GM23248 (cell line): Measurements from ENCODE around the gene TRIM44. TPM values are rescaled to one million over a fixed set of nuclear protein-coding genes. Genes with fewer than 3 reads are reported as not detected.
A peak's percentile ranks its signal among the peaks of the same experiment; 100 is the strongest.

Experiments used
- DNase-seq: peaks from one replicate; pipeline ENCODE4 v3.0.0-alpha.2; 2015
- H2AFZ ChIP-seq: fragments of 200-600 bp; sonication (generic); 2 replicates; pipeline ENCODE4 v1.6.1; 2016; ENCODE audit warnings: antibody characterized with exemption
- H3F3A ChIP-seq: fragments of 200-600 bp; sonication (generic); 2 replicates; pipeline ENCODE4 v1.6.1; 2016; ENCODE audit warnings: mild to moderate bottlenecking, antibody characterized with exemption, mixed run types; ENCODE audit not compliant: insufficient read depth
- H3K27ac ChIP-seq: fragments of 200-600 bp; sonication (generic); 2 replicates; pipeline ENCODE4 v1.5.1; 2016; ENCODE audit warnings: mild to moderate bottlenecking
- H3K27me3 ChIP-seq: fragments of 200-600 bp; sonication (generic); replicated peaks from 2 replicates; pipeline ENCODE4 v1.6.1; 2016; ENCODE audit warnings: mild to moderate bottlenecking; ENCODE audit not compliant: insufficient read depth
- H3K36me3 ChIP-seq: fragments of 200-600 bp; sonication (generic); 2 replicates; pipeline ENCODE4 v1.6.1; 2016; ENCODE audit warnings: low read depth, mild to moderate bottlenecking
- H3K4me1 ChIP-seq: fragments of 200-600 bp; sonication (generic); 2 replicates; pipeline ENCODE4 v1.6.1; 2016; ENCODE audit warnings: mild to moderate bottlenecking; ENCODE audit not compliant: insufficient read depth
- H3K4me2 ChIP-seq: fragments of 200-600 bp; sonication (generic); one replicate; pipeline ENCODE4 v1.6.1; 2016; ENCODE audit warnings: mild to moderate bottlenecking; ENCODE audit not compliant: unreplicated experiment
- H3K4me3 ChIP-seq: fragments of 200-600 bp; sonication (generic); 2 replicates; pipeline ENCODE4 v1.5.1; 2016; ENCODE audit warnings: mild to moderate bottlenecking
- H3K79me2 ChIP-seq: fragments of 200-600 bp; sonication (generic); 2 replicates; pipeline ENCODE4 v1.6.1; 2016; ENCODE audit warnings: mild to moderate bottlenecking; ENCODE audit not compliant: insufficient read depth
- H3K9ac ChIP-seq: fragments of 200-600 bp; sonication (generic); 2 replicates; pipeline ENCODE4 v1.6.1; 2016; ENCODE audit warnings: mild to moderate bottlenecking
- H3K9me2 ChIP-seq: fragments of 200-600 bp; sonication (generic); 2 replicates; pipeline ENCODE4 v1.6.1; 2016; ENCODE audit warnings: mixed run types, mild to moderate bottlenecking, moderate library complexity; ENCODE audit not compliant: insufficient read depth
- H3K9me3 ChIP-seq: fragments of 200-600 bp; sonication (generic); one replicate; pipeline ENCODE4 v1.6.1; 2017; ENCODE audit warnings: low read depth
- H4K20me1 ChIP-seq: fragments of 200-600 bp; sonication (generic); 2 replicates; pipeline ENCODE4 v1.6.0; 2016; ENCODE audit not compliant: insufficient read depth
- EZH2 ChIP-seq: fragments of 200-600 bp; sonication (generic); IDR thresholded peaks from 2 replicates; pipeline ENCODE4 v1.6.1; 2018; ENCODE audit warnings: antibody characterized with exemption, mild to moderate bottlenecking; ENCODE audit not compliant: insufficient read depth, poor library complexity, severe bottlenecking
- EZH2phosphoT487 ChIP-seq: fragments of 200-600 bp; sonication (generic); IDR thresholded peaks from 2 replicates; pipeline ENCODE4 v1.6.1; 2018; ENCODE audit warnings: antibody characterized with exemption, moderate library complexity, mild to moderate bottlenecking, low read depth; ENCODE audit not compliant: insufficient read depth
- WGBS, 2 experiments: methylation state at CpG; one replicate each; pipeline ENCODE4 v1.1.6; 2015 to 2017; ENCODE audit warnings: low lambda C conversion rate in 2 of 2, low coverage in 1 of 2; ENCODE audit errors: missing lambda C conversion rate in 2 of 2; 5-methylcytosine and 5-hydroxymethylcytosine counted together
- in situ Hi-C: fragments of 300-500 bp; cut with MboI; formaldehyde crosslinking; loops from 2 replicates; pipeline ENCODE4 v1.15.0; 2020
- polyA plus RNA-seq: library from polyadenylated mRNA; unstranded; fragments of >200 nt; fragmentation: Nextera tagmentation; extraction: Ambion mirVana; gene quantifications from 2 replicates; pipeline ENCODE4 v1.2.1, GENCODE V29; 2016
- total RNA-seq: library from RNA; depleted of rRNA; stranded (reverse); fragments of >200 nt; shearing (Covaris generic); gene quantifications from 2 replicates; pipeline ENCODE4 v1.2.3, GENCODE V29; 2014

The TRIM44 gene
- total and polyA plus RNA-seq, 2 experiments from 2014 or later, result 32.2 to 37.1 TPM

DNA sequence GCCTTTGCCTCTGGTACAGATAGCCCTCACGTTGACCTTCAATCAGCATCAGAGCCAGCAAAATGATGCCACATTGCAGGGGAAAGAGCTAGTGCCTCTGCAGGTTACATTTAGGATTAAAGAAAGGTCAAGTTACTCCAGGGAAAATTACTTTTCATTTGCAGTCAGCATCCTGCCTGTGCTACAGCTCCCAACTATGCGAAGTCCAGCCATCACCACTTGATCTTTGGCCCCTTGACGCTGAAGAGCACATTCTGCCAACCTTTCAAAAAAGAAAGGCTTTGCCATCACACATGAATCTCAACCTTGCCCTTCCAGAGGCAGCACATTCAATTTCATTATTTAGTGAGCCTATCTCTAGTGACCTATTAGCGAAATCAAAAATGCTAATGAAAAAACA lies 33.1 kb upstream of the TRIM44 start:
- no peak overlapping the region for H3K27ac ChIP-seq
- no peak overlapping the region for H3K4me3 ChIP-seq
- H3K27me3 ChIP-seq, result no peaks in the 10 kb centered on the region
- no peaks in the 10 kb centered on the region for H3K9me2 ChIP-seq
- H3K9me3 ChIP-seq, result no peaks in the 10 kb centered on the region
- peak overlapping the region; percentile 45 for H3K4me2 ChIP-seq
- no peaks in the 10 kb centered on the region for H3K79me2 ChIP-seq
- H3K4me1 ChIP-seq, result peaks cover 27% of the 10 kb centered on the region
- H3K36me3 ChIP-seq, result no peaks in the 10 kb centered on the region
- 57 to 60% methylated on average over 4 of the region's 4 CpGs for WGBS, 2 experiments
- no peak for TF ChIP-seq EZH2phosphoT487
- no peak for TF ChIP-seq EZH2
- DNase-seq, result no peak
- in situ Hi-C loops, result no loop called here
- H3F3A ChIP-seq, result peaks cover 24% of the 10 kb centered on the region
- no peak overlapping the region for H2AFZ ChIP-seq
- no peaks in the 10 kb centered on the region for H4K20me1 ChIP-seq
- no peak overlapping the region for H3K9ac ChIP-seq

DNA sequence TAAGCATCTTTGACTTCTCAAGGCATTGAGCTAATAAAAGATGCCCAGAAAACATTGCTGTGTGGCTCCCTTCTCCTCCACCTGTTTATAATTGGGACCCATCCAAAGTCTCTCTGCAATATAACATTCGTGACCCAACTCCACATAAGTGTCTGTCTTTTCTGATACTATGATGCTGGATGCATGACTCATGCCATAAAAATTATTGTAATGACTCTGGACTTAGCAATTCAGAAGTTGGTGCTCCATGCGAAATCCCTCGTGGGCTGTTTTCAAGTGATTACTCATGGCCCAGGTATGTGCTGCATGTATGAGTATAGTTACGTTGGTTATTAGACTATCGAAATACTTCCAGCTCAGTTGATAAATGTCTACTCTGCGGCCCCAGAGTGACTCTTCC lies 32.7 kb upstream of the TRIM44 start:
- in situ Hi-C loops, result no loop called here
- no peak overlapping the region for H2AFZ ChIP-seq
- TF ChIP-seq EZH2phosphoT487, result no peak
- no peak for TF ChIP-seq EZH2
- peaks cover 24% of the 10 kb centered on the region for H3F3A ChIP-seq
- no peak overlapping the region for H3K9ac ChIP-seq
- no peaks in the 10 kb centered on the region for H3K27me3 ChIP-seq
- H3K9me2 ChIP-seq, result no peaks in the 10 kb centered on the region
- no peak overlapping the region for H3K4me3 ChIP-seq
- peak; percentile 98 for DNase-seq
- WGBS, 2 experiments, result 1% methylated on average over 6 of the region's 6 CpGs
- H3K4me1 ChIP-seq, result peaks cover 27% of the 10 kb centered on the region
- no peaks in the 10 kb centered on the region for H3K36me3 ChIP-seq
- peak overlapping the region; percentile 45 for H3K4me2 ChIP-seq
- no peaks in the 10 kb centered on the region for H3K79me2 ChIP-seq
- H4K20me1 ChIP-seq, result no peaks in the 10 kb centered on the region
- H3K9me3 ChIP-seq, result no peaks in the 10 kb centered on the region
- peak overlapping the region; percentile 30 for H3K27ac ChIP-seq

DNA sequence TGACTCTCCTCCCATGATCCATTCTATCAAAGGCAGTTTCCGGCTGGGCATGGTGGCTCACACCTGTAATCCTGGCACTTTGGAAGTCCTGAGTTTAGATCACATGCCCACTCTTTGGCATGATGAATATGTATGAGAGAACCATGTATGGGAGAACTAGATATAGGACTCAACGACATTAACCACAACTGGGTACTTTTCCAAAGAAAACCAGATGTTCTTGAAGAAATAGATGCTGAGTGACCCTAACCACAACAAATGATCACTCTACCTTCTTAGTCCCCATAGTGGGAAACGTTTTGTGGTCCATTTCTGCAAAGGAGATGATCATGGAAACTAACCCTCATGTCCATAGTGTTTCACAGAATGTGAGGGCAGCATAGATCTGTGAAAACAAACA lies 30.7 kb upstream of the TRIM44 start:
- peaks cover 27% of the 10 kb centered on the region for H3K4me1 ChIP-seq
- no peak overlapping the region for H3K27ac ChIP-seq
- H3K36me3 ChIP-seq, result no peaks in the 10 kb centered on the region
- H3K9me3 ChIP-seq, result no peaks in the 10 kb centered on the region
- no peaks in the 10 kb centered on the region for H3K27me3 ChIP-seq
- no peak overlapping the region for H2AFZ ChIP-seq
- DNase-seq, result no peak
- H3K79me2 ChIP-seq, result no peaks in the 10 kb centered on the region
- H3K4me2 ChIP-seq, result no peak overlapping the region
- H3K4me3 ChIP-seq, result no peak overlapping the region
- in situ Hi-C loops, result no loop called here
- H3K9ac ChIP-seq, result no peak overlapping the region
- no peaks in the 10 kb centered on the region for H3K9me2 ChIP-seq
- no peak for TF ChIP-seq EZH2
- TF ChIP-seq EZH2phosphoT487, result no peak
- no peaks in the 10 kb centered on the region for H4K20me1 ChIP-seq
- WGBS, 2 experiments, result 76 to 78% methylated on average over 3 of the region's 3 CpGs
- peaks cover 18% of the 10 kb centered on the region for H3F3A ChIP-seq

DNA sequence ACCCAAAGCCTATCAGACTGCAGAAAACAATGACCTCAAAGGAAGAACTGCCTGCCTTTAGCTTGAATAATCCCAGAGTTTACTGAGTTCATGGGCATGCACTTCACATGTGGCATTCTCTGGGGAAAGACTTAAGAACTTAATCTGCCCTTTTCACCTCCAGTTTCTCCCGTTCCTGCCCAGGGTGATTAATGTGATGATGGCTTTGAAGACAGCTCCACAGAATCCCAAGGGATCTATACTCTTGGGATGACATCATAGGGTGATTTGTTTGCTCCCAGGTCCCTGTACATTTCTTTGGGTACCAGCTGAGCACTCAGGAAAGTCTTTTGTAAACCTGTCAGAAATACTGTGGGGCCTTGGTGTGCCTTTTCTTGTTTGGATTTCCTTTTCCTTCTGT lies 30.3 kb upstream of the TRIM44 start:
- no peaks in the 10 kb centered on the region for H4K20me1 ChIP-seq
- H3K9me3 ChIP-seq, result no peaks in the 10 kb centered on the region
- in situ Hi-C loops, result no loop called here
- no peaks in the 10 kb centered on the region for H3K79me2 ChIP-seq
- H2AFZ ChIP-seq, result no peak overlapping the region
- no peak for TF ChIP-seq EZH2phosphoT487
- TF ChIP-seq EZH2, result no peak
- peaks cover 2% of the 10 kb centered on the region for H3K27me3 ChIP-seq
- peaks cover 23% of the 10 kb centered on the region for H3K4me1 ChIP-seq
- no peak overlapping the region for H3K4me2 ChIP-seq
- no peak overlapping the region for H3K27ac ChIP-seq
- H3K4me3 ChIP-seq, result no peak overlapping the region
- peak; percentile 45 for DNase-seq
- H3K36me3 ChIP-seq, result no peaks in the 10 kb centered on the region
- H3K9ac ChIP-seq, result no peak overlapping the region
- peaks cover 14% of the 10 kb centered on the region for H3F3A ChIP-seq
- H3K9me2 ChIP-seq, result no peaks in the 10 kb centered on the region
- WGBS, 2 experiments, result 13 to 20% methylated on average over 1 of the region's 1 CpG

DNA sequence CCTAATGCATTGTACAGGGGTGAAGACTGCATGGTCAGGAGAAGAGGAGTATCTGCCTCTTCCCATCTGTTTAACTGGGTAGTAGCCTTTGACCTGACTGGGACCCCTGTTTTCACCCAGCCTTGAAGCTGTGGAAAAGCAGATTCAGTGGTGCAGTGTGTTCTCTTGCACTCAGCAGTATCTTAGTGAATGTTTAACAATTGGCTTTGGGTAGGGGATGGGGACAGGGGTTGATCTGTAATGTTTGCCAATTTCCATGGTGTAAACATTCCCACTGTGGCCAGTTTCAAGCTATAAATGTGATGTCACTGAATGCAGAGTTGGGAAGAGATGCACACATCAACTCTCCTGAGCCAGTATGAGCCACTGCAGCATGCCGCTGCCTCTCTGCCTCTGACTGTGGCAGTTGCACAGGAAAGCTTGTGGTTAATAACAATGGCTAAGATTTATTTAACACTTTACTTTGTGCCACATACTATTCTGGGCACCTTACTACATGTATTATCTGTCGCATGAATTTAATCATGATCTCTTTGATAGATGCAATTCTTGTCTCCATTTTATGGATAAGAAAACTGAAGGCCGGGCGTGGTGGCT lies 28.6 kb upstream of the TRIM44 start:
- H3K4me2 ChIP-seq, result no peak overlapping the region
- H3K27ac ChIP-seq, result no peak overlapping the region
- H3K9ac ChIP-seq, result no peak overlapping the region
- DNase-seq, result no peak
- peaks cover 21% of the 10 kb centered on the region for H3K4me1 ChIP-seq
- H3K27me3 ChIP-seq, result peaks cover 4% of the 10 kb centered on the region
- no peaks in the 10 kb centered on the region for H3K9me3 ChIP-seq
- 88 to 93% methylated on average over 4 of the region's 4 CpGs for WGBS, 2 experiments
- in situ Hi-C loops, result no loop called here
- H2AFZ ChIP-seq, result no peak overlapping the region
- TF ChIP-seq EZH2, result no peak
- no peak for TF ChIP-seq EZH2phosphoT487
- H3K4me3 ChIP-seq, result no peak overlapping the region
- H3K79me2 ChIP-seq, result no peaks in the 10 kb centered on the region
- H3F3A ChIP-seq, result peaks cover 14% of the 10 kb centered on the region
- H4K20me1 ChIP-seq, result no peaks in the 10 kb centered on the region
- H3K36me3 ChIP-seq, result no peaks in the 10 kb centered on the region
- no peaks in the 10 kb centered on the region for H3K9me2 ChIP-seq
